ENCODE results near the gene IL1F10. TPM values are rescaled to one million over a fixed set of nuclear protein-coding genes. Genes with fewer than 3 reads are reported as not detected.

The IL1F10 gene
- total and polyA plus RNA-seq, 4 donors: not detected

- Histone ChIP-seq H3K9me3 (ENCODE audit: control insufficient read depth in 4 of 4, low read length in 3 of 4) (peaks cover 0 to 4% (median 0%) of the 10 kb centered on the region in 4 donors), H3K27ac (ENCODE audit: low read depth in 1 of 2, low read length in 2 of 2) (peak overlapping the region; percentile 75 to 77), H3K36me3 (ENCODE audit: control insufficient read depth in 4 of 4, insufficient read depth in 3 of 4, low read depth in 1 of 4, low read length in 3 of 4) (no peaks in the 10 kb centered on the region), H3K4me1 (ENCODE audit: control insufficient read depth in 4 of 4, insufficient read depth in 4 of 4, low read length in 3 of 4) (peaks cover 0 to 15% (median 13%) of the 10 kb centered on the region in 4 donors), H3K4me3 (ENCODE audit: low read depth in 1 of 3, low read length in 3 of 3) (no peak overlapping the region), H3K27me3 (ENCODE audit: control insufficient read depth in 4 of 4, insufficient read depth in 4 of 4, low read length in 3 of 4) (no peaks in the 10 kb centered on the region), H3K9ac (ENCODE audit: low read depth in 1 of 2, low read length in 2 of 2) (no peak overlapping the region)
- DNase-seq (ENCODE audit: low spot score): no peak
- TF ChIP-seq CTCF (IDR thresholded peaks at IDR 0.05; ENCODE audit: low read depth, low read length, missing input control) (no peak), YY1 (IDR thresholded peaks at IDR 0.05) (peak; percentile 92), ZBTB33 (IDR thresholded peaks at IDR 0.05) (peak; percentile 37), GABPA (IDR thresholded peaks at IDR 0.05 in 1 of 2, conservative IDR thresholded peaks at IDR 0.05 in 1 of 2) (peak in 1 of 2 donors; percentile 13), TAF1 (conservative IDR thresholded peaks at IDR 0.05) (no peak), RAD21 (IDR thresholded peaks at IDR 0.05) (peak; percentile 55 to 74), HNF4G (IDR thresholded peaks at IDR 0.05) (peak; percentile 95), FOXA2 (IDR thresholded peaks at IDR 0.05) (peak; percentile 78), JUND (IDR thresholded peaks at IDR 0.05) (peak; percentile 31 to 55), HNF4A (conservative IDR thresholded peaks at IDR 0.05) (peak; percentile 97 to 98), MAX (IDR thresholded peaks at IDR 0.05) (peak; percentile 49), EGR1 (IDR thresholded peaks at IDR 0.05; ENCODE audit: low read depth in 2 of 2) (no peak), NR2F2 (IDR thresholded peaks at IDR 0.05) (peak; percentile 19), SP1 (IDR thresholded peaks at IDR 0.05) (peak; percentile 94), RXRA (IDR thresholded peaks at IDR 0.05) (peak; percentile 92 to 94), ATF3 (IDR thresholded peaks at IDR 0.05) (peak; percentile 47), REST (IDR thresholded peaks at IDR 0.05) (peak; percentile 82), FOXA1 (IDR thresholded peaks at IDR 0.05) (peak; percentile 61)
These were observed 20.6 kb downstream of the IL1F10 start for GRCh38 chr2:113088213-113088992.

Measured in liver (tissue), 9 donors.